AG08395 (cell line): ENCODE results near the gene SPPL2B.

ENCODE experiments used
- DNase-seq: peaks from one replicate; pipeline ENCODE4 v3.0.0; 2012; ENCODE audit warnings: mixed read lengths, low spot score

Gene SPPL2B

DNA sequence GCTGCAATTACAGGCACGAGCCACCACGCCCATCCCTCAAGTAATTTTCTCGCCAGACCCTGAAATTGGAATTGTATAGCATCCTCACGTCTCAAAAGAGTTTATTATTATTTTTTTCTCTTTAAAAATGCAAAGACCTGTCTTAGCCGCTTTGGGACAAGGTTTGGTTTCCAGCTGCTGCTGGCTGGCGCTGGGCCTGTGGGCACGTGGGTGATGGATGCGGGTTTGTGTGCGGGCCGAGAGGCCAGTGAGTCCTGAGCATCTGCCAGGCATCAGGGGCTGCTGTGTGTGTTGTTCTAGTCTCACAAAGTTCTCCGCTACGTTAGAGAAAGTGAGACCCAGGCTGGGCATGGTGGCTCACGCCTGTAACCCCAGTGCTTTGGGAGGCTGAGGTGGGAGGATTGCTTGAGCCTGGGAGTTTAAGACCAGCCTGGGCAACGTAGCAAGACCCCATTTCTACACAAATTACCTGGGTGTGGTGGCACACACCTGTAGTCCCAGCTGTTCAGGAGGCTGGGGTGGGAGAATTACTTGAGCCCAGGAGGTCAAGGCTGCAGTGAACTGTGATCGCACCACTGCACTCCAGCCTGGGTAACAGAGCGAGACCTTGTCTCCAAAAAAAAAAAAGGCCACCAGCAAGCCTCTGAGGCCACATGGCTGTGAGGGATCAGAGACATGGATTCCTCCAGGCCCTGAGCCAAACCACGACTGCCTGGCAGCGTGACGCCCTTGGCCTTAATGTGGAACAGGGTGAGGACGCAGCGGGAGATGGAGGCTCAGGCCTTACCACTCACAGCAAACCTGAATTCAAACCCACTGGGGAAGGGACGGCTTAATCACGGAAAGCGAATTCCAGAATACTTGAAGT, 26.9 kb downstream of the SPPL2B start:
- DNase-seq, result peak; percentile 96

DNA sequence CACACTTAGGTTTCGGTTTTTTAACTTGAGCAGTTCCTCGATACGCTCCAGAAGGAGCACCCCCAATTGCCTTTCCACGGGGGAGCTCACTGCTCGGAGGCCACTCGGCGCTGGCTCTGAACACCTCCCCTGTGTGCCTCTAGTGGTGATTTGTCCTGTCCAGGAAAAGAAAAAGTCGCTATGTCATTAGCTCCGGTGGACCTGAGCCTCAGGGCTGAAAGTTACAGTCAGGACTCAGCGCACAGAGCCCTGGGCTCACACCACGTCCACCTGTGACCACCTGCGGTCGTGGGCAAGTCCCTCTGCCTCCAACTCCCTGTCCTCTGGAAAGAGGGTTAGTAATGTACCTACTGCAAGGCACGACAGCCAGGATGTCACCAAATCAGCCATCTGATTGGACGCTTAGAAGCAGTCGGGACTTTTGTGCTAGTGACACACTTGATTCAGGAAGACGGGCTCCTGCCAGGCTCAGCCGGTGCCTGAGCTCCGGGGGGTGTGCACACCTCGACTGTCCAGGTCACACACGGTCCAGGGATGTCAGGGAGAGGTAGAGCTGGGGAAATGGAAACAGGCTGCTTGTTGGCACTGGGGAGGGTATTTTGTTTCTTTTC, 27.7 kb downstream of the SPPL2B start:
- DNase-seq, result no peak

DNA sequence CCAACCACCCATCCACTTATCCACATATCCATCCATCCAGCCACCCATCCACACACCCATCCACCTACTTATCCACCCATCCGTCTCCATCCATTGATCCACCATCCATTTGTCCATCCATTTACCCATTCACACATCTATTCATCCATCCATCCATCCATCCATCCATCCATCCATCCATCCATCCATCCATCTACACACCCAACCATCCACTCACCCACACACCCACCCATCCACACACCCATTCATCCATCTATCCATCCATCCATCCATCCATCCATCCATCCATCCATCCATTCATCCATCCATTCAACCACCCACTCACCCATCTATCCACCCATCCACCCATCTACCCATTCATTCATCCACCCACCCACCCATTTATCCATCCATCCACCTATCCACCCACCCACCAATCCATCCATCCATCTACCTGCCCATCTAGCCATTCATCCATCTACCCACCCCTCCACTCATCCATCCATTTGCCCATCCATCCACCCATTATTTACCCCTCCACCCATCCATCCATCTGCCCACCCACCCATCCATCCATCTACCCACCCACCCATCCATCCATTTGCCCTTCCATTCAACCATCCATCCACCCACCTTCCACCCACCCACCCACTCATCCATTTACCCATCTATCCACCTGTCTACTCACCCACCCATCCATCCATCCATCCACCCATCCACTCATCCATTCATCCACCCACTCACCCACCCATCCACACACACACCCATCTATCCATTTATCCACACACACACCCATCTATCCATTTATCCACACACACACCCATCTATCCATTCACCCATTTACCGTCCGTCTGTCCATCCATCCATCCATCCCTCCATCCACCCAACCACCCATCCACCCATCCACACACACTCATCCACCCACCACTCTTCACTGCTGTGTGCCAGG, 29.1 kb downstream of the SPPL2B start:
- no peak for DNase-seq

DNA sequence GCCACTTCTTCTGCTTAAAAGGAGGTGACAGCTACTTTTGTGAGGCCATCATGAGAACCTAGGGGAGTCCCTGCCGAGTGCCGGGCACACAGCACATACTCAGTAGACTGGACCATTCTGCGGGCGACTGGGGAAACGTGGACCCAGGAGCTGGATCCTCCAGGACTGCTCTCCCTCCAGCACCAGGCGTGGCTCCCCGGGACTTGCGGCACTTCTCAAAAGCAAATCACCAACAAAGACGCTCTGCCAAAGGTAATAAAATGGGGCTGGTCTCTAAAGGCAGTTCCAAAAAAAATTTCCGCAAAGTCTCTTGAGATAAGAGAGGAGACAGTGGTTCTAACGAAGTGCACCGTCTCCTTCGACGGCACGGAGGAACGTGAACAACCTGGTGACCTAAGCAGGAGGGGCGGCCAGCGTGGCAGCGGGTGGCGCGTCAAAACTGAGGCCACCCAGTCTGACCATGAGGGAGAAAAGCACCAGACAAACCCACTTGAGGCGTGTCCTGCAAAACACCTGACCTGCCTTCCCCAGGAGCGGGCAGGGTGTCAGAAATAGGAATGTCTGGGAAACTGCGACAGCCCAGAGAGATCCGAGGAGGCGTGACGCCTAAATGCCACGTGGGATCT, 30.2 kb downstream of the SPPL2B start:
- no peak for DNase-seq

DNA sequence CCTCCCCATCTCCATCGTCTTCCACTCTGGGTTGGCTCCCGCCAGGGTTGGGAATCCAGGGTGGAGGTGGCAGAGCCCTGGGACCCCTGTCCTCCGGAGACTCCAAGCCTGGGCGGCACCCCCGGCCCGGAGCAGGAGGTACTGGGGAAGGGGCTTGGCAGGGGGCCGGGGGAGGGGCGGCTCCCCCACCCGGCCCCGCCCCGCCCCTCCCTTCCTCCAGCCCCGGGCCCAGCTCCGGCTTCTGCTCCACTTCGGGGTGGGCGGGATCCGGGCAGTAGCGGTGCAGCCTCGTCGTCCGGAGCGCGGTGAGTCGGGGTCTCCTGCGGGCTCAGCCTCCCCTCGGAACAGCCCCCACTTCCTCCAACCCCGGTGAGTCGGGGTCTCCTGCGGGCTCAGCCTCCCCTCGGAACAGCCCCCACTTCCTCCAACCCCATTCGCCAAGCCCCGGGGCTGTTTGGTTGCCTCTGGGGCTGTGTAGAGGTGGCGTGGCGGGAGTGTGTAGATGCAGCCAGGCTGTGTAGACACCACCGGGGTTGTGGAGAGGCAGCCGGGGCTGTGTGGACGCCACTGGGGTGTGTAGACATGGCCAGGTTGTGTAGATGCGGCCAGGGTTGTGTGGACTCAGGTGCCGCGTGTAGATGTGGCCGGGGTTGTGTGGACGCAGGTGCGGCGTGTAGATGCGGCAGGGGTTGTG, 31.7 kb downstream of the SPPL2B start, which contains the start of gene TMPRSS9:
Gene TMPRSS9 (plus strand): TSS at position 274 of the 694 bp plus-strand sequence. CDS start 29,521 bp downstream, outside the sequence.
- no peak for DNase-seq

DNA sequence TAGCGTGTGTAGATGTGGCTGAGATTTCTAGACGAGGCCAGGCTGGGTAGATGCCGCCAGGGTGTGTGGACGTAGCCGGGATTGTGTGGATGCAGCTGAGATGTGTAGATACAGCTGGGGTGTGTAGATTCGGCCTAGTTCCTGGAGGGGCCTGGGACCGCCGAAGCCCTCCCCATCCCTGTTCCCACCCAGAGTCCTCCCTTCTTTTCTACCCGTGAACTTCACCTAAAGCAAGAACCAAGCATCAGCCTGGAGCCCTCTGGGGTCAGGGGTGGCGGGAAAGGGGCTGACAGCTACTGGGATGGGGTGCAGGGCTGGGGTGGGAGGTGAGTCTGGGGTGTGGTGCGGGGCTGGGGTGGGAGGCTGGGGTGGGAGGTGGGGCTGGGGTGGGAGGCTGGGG, 32.3 kb downstream of the SPPL2B start:
- DNase-seq, result no peak

DNA sequence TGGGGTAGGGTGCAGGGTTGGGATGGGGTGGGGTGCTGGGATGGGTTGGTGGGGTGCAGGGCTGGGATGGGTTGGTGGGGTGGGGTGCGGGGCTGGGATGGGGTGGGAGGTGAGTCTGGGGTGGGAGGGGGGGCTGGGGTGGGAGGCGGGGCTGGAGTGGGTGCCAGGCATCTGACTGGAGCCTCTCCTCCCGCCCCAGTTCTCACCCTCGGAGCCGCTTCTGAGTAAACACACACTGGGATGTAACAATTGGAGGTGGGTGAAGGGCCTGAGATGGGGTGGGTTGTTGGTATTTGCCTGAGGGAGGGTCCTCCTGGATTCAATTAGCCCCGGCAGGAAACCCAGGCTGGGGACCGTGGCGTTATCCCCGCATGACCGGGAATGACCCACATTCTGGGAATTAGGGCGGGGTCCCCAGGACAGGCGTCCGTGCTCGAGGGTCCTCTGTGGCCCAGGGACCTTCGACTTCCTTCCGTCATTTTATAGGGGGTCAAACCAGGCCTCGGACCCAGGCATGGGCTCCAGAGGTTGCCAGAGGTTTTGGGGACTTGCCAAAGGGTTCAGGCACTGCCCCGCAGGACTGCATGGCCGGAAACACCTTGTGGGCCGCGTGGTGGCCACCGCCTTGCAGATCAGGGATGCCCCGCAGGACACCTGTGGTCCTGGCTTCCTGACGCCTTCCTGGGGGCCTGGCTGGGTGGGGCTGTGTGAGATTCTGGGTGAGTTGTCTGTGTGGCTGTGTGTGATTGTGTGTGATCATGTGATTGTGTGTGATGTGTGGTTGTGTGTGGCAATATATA, 33.0 kb downstream of the SPPL2B start:
- no peak for DNase-seq

DNA sequence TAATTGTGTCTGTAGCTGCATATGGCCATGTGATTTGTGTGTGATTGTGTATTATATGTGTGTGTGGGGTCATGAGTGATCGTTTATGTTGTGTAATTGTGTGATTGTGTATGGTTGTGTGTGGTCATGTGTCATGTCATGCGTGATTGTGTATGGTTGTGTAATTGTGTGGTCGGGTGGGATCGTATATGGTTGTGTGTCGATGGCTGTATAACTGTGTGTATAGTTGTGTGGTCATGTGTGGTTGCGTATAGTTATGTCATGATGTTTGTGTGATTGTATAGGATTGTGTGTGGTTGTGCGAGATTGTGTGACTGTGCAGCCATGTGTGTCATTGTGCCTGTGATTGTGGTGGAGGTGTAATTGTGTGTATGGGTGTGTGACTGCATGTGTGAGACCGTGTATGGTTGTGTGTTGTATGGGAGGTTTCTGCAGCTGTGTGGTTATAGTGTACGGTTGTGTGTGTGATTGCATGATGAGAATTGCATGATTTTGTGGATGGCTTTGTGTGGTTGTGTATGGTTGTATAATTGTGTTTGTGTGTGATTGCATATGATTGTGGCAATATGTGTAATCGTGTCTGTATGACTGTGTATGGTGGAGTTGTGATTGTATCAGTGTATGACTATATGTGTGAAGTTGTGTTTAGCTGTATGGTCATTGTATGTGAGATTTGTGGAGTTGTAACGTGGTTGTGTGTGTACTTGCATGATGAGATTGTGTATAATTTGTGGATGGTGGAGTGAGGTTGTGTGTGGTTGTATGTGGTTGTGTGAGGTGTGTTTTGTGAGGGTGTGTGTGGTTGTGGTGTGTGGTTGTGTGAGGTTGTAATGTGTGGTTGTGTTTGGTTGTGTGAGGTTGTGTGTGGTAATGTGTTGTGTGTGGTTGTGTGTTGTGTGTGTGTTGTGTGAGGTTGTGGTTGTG, 33.8 kb downstream of the SPPL2B start:
- no peak for DNase-seq

DNA sequence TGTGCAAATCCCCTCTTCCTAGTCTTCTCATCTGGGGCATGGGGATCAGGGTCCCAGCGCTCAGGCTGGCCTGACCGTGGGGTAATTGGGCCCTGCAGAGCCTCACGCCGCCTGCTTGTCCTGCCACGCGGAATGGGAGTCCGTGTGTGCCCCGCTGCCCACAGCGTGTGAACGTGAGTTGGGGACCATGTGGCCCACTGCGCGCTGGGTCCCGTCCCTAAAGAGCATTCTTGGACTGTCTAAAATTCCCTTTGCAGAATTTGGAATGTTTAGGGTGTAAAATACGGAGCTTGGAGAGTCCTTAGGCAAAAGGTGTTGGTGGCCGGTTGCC, 34.5 kb downstream of the SPPL2B start:
- no peak for DNase-seq

DNA sequence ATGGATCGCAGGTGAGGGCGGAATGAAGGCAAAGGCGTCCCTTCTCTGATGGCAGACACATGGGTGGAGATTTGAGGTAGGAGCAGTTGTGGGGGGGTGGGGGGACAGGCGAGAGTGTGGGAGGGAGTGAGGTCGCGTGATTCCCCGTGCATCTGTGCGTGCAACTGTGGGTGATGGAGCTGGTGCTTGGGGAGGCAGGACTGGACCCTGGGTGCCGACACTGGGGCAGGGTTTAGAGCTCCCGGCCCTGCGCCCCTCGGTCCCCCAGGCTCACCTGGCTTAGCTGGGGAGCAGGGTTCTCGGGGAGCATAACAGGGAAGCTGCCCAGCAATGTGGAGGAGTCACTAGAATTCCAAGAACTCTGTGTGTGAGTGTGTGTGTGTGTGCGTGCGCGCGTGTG, 34.9 kb downstream of the SPPL2B start:
- DNase-seq, result no peak

DNA sequence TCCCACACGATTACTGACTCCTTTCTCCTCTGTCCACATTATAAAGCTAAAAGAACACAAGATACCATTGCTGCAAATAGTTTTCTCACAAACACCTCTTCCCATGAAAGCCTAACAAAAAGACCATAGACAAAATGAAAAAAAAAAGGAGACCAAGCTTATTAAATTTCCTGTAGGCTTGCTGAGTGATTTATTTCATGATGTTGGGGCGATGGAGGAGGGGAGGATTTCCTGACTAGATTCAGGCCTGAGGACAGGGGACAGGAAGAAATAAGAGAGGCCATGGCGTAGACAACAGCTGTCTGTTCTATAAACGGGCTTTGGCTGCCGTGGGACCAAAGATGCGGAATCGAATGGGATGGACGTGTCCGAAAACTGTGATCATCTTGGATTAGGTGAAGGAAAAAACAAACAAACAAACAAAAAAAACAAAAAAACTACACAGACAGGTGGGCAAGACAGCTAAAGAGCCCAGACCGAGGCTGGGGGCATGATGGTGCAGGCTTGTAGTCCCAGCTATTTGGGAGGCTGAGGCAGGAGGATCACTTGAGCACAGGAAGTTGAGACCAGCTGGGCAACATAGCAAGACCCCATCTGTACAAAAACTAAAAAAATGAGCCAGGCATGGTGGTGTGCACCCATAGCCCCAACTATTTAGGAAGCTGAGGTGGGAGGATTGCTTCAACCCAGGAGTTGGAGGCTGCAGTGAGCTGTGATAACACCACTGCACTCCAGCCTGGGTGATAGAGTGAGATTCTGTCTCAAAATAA, 36.9 kb downstream of the SPPL2B start:
- no peak for DNase-seq

DNA sequence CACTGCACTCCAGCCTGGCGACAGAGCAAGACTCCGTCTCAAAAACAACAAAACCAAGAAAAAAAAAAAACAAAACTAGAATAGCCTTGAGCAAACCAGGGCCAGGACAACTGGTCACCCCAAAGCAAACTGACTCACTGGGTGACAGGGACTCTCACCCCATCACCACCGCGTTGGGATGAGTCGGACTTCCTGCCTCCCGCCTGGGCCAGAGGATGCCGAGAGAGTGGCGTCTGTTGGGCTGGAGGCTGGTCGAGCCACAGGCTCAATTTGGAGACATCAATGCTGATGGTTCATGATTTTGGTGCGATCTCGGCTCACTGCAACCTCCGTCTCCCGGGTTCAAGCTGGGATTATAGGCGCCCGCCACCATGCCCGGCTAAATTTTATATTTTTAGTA, 43.2 kb downstream of the SPPL2B start:
- peak; percentile 72 for DNase-seq

DNA sequence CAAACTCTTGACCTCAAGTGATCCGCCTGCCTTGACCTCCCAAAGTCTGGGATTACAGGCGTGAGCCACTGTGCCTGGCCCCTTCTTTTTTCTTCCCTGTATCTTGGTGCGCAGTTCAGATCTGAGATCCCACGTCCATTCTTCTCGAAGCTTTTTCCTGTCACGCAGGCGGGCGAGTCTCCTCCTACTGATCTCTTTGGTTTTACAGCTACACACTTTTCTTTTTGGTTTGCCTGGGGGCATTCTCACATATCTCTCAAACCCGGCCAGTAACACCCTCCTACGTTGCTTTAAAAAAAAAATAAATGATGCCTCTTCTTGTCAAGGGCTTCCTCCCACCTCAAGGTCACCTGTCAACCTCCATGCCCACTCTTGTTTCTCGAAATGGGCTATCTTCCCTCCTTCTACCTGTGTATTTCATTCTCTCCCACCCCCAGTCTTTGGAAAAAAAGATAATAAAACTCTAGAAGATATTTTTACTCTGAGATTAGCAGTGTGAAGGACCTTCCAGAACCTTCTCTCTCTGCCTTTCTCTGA, 43.7 kb downstream of the SPPL2B start:
- DNase-seq, result no peak

DNA sequence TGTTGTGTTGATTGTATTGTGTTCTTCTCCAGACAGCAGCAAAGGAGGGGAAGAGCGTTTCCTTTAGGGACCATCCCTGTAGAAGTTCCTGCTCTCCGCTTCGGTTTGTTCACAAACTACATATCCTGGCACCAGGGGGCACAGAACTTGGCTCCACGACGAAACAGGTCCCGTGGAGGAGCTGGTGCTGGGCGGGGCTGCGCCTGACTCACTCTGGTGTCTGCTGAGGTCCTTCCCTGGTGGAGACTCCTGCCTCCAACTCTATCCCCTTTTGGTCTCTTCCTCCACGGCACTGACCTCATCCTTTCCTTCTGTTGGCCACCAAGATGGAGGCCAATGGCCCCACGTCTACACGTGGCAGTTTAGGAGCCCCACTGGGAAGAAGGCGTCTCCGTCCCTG, 46.3 kb downstream of the SPPL2B start:
- DNase-seq, result no peak

DNA sequence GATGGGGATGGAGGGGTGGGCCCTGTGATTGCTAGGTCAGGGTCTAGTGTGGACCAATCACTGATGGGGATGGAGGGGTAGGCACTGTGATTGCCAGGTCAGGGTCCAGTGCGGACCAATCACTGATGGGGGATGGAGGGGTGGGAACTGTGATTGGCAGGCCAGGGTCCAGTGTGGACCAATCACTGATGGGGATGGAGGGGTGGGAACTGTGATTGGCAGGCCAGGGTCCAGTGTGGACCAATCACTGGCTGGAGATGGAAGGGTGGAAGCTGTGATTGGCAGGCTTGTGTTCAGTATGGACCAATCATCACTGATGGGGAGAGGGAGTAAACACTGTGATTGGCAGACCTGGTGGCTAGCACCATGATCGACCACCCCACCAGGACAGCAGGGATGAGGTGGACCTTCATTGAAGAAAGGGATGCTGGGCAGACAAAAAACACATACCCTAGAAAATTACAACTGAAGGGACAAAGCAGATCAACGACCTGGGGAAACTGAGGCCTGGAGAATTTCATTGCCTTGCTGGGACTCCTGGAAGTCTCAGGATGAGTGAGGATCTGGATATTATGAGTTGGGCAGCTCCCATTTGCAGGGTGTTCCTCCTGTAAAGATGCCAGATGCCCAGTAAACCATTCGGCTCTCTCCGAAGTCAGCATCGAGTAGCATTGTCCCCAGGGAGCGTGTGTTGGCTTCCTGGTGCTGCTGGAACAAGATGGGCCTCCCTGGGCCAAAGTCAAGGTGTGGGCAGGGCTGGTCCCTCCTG, 47.1 kb downstream of the SPPL2B start:
- no peak for DNase-seq

DNA sequence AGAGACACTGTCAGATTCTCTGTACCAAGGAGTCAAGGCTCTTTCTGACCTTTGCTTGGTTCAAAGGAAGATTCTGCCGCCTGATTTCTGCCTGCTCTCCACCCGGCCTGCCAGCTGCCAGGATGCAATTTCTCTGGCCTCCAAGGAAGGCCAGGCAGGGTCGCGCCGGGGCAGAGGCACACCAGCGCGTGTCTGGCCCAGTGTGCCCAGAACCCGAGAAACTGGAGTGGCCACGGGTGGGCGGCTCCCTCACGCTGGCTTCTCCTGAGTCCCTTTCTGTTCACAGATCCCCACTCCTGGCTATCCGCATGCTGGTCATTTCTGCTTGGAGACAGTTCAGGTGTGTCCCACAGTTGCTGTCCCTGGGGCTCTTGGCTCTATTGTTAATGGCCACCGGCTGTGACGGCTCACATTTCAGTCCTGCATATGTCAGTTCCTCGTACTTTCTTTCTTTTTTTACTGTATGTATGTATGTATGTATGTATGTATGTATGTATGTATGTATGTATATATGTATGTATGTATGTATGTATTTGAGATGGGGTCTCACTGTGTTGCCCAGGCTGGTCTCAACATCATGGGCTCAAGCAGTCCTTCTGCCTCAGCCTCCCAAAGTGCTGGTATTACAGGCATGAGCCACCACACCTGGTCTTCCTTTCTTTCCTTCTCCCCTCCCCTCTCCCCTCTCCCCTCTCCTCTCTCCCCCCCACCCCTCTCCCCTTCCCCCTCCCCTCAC, 48.5 kb downstream of the SPPL2B start:
- DNase-seq, result no peak

DNA sequence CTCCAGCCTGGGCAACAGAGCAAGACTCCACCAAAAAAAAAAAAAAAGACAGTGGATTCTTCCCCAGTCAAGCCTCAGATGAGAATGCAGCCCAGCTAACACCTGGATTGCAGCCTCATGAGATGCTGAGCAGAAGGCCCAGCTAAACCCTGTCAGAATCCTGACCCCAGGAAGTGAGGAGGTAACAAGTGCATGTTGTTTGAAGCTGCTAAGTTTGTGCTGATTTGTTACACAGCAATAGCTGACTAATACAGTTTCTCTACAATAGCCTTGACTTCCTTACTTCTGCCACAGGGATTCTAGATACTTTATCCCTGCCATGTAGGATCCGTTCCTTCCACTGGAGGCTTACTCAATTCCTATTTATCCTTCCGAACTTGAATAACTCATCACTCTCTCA, 52.1 kb downstream of the SPPL2B start:
- no peak for DNase-seq
